Measurements from ENCODE around the gene FARS2. TPM values are rescaled to one million over a fixed set of nuclear protein-coding genes. Genes with fewer than 3 reads are reported as not detected.

The FARS2 gene
- total RNA-seq, 1 experiment from 2014 or later, result 13.8 TPM

- ChIA-PET POLR2A (no interaction called here), RAD21 (ENCODE audit: low non-redundant PET in 1 of 2, low total read pairs in 2 of 2, uncharacterized antibody in 2 of 2, unreplicated experiment in 2 of 2) (no interaction called here), CTCF (no interaction called here)
- Histone ChIP-seq H3K9me3 (ENCODE audit: control insufficient read depth in 1 of 2, insufficient read depth in 1 of 2, low read depth in 1 of 2, low read length in 2 of 2) (no peaks in the 10 kb centered on the region), H3K4me1 (ENCODE audit: control insufficient read depth in 1 of 2, insufficient read depth in 2 of 2, low read length in 2 of 2) (no peaks in the 10 kb centered on the region), H3K79me2 (ENCODE audit: insufficient read depth, low read length) (peaks cover 5% of the 10 kb centered on the region; the same call in 1 of the 2 replicates), H2AFZ (ENCODE audit: low read depth, low read length, poor library complexity, severe bottlenecking) (no peak overlapping the region), H3K4me3 (replicated peaks in 1 of 2; ENCODE audit: low read depth in 1 of 2, low read length in 2 of 2) (no peak overlapping the region), H3K9me2 (ENCODE audit: insufficient read depth) (no peaks in the 10 kb centered on the region), H3K27me3 (ENCODE audit: insufficient read depth, low read length) (no peaks in the 10 kb centered on the region), H3K4me2 (ENCODE audit: low read length) (no peak overlapping the region), H3K9ac (ENCODE audit: low read length) (no peak overlapping the region), H4K20me1 (ENCODE audit: insufficient read depth) (no peaks in the 10 kb centered on the region), H3K27ac (ENCODE audit: low read depth, low read length) (no peak overlapping the region), H3K36me3 (ENCODE audit: control insufficient read depth in 1 of 2, insufficient read depth in 2 of 2, low read length in 2 of 2) (no peaks in the 10 kb centered on the region)
- ATAC-seq, result no peak
- DNase-seq (ENCODE audit: low read depth, low spot score), result no peak
- no TSS peak for BruUV-seq (replicated peaks)
- TF ChIP-seq ZNF274 (IDR thresholded peaks at IDR 0.05; ENCODE audit: low read depth, low read length) (no peak), EGR1 (IDR thresholded peaks at IDR 0.05; ENCODE audit: low read depth) (no peak), SIN3A (IDR thresholded peaks at IDR 0.05; ENCODE audit: low read depth) (no peak), SP1 (IDR thresholded peaks at IDR 0.05; ENCODE audit: low read depth) (no peak), REST (IDR thresholded peaks at IDR 0.05; ENCODE audit: low read depth) (no peak), SRF (IDR thresholded peaks at IDR 0.05; ENCODE audit: low read depth) (no peak), CBX3 (IDR thresholded peaks at IDR 0.05; ENCODE audit: low read depth) (no peak), CEBPB (IDR thresholded peaks at IDR 0.05; ENCODE audit: low read depth) (no peak), POLR2AphosphoS5 (IDR thresholded peaks at IDR 0.05; ENCODE audit: low read depth, low read length) (no peak), FOSL1 (IDR thresholded peaks at IDR 0.05; ENCODE audit: low read depth) (no peak), ZFX (IDR thresholded peaks at IDR 0.05) (no peak), POLR2A (IDR thresholded peaks at IDR 0.05; ENCODE audit: borderline replicate concordance, extremely low read depth, insufficient read depth, insufficient read length) (no peak), ZBTB33 (IDR thresholded peaks at IDR 0.05; ENCODE audit: extremely low read depth, insufficient replicate concordance, low read length) (no peak), EZH2 (IDR thresholded peaks at IDR 0.05) (no peak), RAD21 (IDR thresholded peaks at IDR 0.05; ENCODE audit: low read depth) (no peak), YY1 (IDR thresholded peaks at IDR 0.05; ENCODE audit: extremely low read depth, insufficient replicate concordance, low read depth, low read length) (no peak)
- intact Hi-C loops (cut with micrococcal nuclease), result no loop called here
Measured at GRCh38 chr6:5341845-5342244, 80.5 kb downstream of the FARS2 start.

Data from HCT116 (cell line).